ENCODE results near the gene SP5.
"Not testable (repeated sequence)": the region's sequence is repeated elsewhere in the genome, so short reads cannot be mapped to it uniquely, and the experiment has no call there.

The SP5 gene

GRCh38 chr2:170715062-170715931 lies at the start of gene SP5:
SP5 (plus strand) TSS chr2:170715337; CDS start chr2:170715513, 176 bp downstream.
- DNase-seq (ENCODE audit: low read depth) = no peak

DNA sequence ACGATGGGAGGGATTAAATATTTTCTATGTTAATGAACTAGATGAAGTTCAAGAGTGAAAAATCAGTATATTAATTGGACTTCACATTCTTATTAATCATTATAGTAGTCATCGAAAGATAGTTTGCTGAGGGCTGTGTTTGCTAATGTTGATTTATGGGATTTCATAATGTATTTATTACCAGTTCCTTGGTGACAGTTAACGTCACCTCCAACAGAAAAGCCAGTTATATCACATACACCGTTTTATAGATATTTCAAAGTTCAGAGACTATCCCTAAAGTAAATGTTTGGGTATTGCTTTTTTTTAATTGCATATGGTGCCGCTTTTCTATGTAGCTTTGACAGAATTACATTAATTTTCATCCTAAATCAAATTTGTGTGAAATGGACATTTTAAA lies 49.4 kb upstream of the SP5 start:
- no peak for DNase-seq (ENCODE audit: low read depth)

- DNase-seq (ENCODE audit: low read depth) = no peak
These were observed 45.2 kb upstream of the SP5 start for GRCh38 chr2:170669909-170670308.

DNA sequence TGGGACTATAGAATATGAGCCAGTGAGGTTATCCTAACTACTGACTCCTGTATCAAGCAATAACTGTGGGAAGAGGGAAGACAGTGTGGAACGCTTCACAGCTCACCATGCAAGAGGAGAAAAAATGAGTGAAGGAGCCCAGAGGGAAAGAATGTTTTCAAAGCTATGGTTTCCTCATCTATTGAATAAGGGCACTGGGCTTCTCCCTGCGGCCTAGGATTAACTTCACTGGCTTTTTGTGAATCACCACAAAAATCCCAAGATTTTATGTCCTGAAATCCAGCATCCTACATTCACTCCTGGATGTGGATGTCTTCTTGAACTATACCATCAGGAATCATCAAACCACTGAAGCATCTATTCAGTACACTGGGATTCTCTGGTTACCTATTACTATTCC lies 44.5 kb upstream of the SP5 start:
- DNase-seq (ENCODE audit: low read depth) = no peak

DNA sequence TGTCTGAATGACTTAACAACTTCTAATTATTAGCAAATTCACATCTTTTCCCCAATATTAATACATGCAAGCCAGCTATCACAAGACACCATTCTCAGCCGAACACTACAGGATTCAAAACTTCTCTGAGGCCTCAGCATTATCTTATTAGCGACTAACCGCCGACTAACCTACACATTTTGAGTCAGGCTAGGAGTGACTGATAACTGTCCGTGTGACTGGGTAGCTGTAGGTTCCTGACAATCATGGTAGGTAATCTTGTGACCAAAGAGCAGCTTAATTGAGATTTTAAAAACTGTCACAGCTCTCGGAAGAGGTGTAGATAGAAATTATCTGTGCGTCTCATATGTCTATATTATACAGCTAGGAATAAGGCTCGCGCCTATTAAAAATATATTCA lies 44.1 kb upstream of the SP5 start:
- no peak for DNase-seq (ENCODE audit: low read depth)

DNA sequence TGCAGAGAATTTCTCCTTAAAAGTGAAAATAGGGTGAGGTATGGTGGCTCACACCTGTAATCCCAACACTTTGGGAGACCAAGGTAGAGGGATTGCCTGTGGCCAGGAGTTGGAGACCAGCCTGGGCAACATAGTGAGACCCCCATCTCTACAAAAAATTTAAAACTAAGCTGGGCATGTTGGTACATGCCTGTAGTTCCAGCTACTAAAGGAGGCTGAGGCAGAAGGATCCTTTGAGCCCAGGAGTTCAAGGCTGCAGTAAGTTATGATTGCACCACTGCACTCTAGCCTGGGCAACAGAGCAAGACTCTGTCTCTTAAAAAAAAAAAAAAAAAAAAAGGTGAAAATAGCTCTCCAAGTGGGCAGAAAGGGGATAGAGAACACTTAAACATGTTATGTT lies 40.9 kb upstream of the SP5 start:
- DNase-seq (ENCODE audit: low read depth) = not testable (repeated sequence)

- DNase-seq (ENCODE audit: low read depth) = no peak
These were observed 39.4 kb upstream of the SP5 start for GRCh38 chr2:170675701-170676100.

DNA sequence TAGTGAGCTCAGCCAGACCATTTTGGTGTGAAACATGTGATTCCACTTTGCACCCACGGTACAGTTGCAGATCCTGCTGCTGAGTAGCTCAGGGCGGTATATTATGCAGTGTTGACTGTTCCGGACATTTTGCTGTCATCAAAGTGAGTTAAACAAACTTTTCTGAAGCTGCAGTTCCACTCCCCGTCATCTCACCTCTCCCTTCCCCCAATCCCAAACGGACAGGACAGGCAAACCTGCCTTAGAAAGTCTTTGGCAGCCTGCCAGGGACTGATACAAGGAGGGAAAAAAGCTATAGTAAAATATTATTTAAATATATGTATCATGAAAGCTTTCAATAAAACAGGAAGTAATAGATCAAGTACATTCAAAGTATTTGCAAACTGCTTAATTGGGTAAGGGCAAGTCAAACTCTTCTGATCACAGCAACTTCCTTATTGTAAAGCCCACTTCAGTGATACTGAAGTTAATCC lies 35.5 kb upstream of the SP5 start:
- no peak for DNase-seq (ENCODE audit: low read depth)

DNA sequence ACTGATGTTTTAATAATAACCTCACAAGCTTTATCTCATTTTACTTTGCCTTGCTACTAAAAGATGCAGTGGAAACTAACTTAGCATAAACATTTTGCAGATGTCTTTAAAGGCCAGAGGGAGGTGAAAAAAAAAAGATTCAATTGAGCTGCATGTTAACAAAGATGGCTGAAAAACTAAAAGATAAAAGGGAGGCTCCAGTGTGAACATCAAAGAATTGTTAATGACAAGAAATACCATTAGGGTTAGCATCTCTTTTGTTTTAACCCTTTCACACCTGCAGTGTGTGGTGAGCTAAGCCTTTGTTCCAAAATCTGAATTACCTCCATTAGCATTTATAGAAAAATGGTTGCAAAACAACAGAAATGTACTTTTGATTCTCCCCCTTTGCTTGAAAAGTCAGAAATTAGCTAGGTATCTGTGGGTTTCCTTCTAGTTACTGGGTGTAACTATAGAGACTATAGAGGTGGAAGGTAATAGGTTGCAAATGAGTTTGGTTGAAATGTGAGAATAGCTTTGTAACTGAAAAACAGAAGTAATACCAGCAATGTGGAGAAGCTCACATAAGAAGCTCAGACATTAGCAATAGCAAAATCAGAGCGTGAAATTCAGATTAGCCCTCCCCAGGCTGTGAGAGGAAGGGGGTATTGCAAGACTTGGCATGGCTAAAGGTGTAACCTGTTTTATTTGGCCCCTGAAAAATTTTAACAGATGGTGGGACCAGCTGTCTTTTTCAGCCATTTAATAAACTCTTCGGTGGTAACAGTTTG lies 34.8 kb upstream of the SP5 start:
- DNase-seq (ENCODE audit: low read depth) = no peak

GRCh38 chr2:170681311-170681710 lies 33.8 kb upstream of the SP5 start:
- no peak for DNase-seq (ENCODE audit: low read depth)

- no peak for DNase-seq (ENCODE audit: low read depth)
These were observed 29.5 kb upstream of the SP5 start for GRCh38 chr2:170685591-170685990.

DNA sequence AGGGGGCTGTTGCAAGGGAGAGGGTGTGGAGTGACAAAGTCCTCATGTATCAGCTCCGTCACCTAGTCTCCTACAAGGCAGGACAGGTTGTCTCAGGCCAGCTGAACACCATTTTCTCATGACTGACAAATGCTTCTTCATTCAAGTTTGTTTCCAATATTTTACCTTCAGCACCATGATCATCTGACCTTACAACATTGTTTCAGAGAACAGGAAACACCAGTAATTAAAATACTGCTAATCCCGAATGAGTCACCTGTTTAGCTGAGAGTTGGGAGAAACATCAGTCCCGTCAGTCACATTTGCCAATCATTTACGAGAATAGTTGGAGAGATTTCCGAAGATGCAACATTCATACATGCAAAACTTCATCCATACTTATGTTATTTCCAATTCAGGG lies 25.7 kb upstream of the SP5 start:
- no peak for DNase-seq (ENCODE audit: low read depth)

DNA sequence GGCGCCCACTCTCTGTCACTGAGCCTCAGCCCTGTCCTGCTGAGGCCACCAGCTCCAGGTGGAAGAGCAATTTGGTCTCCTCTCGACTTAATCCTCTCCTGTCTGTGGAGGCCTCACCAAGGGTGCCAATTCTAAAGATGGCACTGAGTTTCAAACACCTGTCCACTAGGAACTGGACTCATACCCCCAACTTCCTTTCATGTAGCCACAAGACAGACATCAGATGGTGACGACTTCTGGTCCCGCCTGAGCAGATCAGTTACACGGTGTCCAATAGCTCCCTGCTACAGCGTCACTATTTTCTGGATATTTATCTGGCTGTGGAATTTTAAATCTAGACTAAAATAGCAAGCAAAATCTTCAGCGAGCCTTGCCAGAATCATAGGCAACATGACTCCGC lies 24.5 kb upstream of the SP5 start:
- DNase-seq (ENCODE audit: low read depth) = no peak

DNA sequence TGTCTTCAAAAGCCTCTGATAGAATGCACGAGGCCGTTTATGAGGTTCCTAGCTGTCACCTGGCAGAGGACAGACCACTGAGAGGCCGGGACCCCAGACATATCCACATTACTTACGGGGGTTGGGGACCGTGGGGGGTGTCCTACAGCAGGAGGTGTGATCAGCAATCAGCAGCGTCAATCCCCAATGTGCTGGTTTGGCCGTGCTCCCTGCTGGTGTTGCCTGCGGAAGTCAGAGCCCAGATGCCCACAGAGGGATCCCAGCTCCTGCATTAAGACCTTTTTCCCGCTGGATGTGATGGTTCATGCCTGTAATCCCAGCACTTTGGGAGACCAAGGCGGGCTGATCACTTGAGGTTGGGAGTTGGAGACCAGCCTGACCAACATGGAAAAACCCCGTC lies 20.8 kb upstream of the SP5 start:
- DNase-seq (ENCODE audit: low read depth) = no peak

DNA sequence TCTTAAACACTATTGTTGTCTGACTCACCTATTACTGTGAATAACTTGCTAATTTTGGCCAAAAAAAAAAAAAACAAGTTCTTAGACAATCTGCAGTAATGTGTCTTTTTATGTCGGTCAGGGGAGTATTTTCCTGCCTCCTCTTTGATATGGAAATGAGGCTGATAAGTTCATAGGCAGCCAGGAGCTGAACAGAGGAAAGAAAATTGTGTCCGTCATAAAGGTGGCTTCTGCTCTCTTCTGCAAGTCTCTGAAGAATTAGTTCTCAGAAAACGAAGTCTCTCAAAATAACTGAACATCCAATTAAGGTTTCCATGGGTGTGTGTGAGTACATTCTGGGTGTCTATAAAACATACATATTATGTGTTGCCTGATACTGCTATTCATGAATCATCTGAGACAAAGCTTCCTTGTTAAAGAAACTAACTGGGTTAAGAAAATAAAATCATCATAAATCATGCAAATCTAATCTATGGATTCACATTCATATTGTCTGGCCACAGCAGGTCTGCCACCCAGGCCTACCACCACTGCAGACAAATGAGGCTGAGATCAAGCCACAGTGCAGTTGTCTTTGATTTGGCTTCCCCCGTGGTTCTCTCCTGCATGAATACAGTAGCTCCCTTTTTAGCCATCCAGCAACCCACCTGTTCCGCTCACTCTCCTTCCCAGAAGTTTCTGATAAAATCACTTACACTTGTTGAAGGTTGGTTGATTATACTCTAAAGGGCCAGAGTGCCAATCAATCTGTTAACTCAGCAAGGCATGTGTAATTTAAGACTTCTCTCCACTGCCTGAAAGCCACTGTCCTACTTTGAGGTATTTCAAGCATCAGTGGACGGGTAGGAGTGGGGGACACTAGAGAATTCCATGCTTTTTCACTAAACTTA lies 19.4 kb upstream of the SP5 start:
- no peak for DNase-seq (ENCODE audit: low read depth)

GRCh38 chr2:170696948-170697347 lies 18.2 kb upstream of the SP5 start:
- no peak for DNase-seq (ENCODE audit: low read depth)

DNA sequence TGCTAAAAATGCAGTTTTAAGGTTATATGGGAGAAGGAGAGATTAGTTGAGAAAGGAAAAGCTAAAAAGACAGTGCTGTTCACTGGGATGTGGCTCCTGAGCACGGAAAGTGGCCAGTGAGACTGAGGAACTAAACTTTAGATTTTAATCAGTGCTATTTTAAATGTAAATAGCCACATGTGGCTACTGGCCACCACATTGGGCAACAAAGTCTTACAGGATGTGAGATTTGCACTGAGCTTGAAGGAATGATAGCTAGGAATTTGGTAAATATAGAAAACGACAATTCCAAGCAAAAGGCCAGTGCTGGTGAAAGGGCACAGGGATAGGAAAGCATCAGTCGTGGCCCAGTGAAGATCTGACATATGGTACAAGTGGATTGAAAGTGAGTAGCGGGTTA lies 14.1 kb upstream of the SP5 start:
- no peak for DNase-seq (ENCODE audit: low read depth)

GRCh38 chr2:170703776-170704476 lies 11.2 kb upstream of the SP5 start:
- no peak for DNase-seq (ENCODE audit: low read depth)

DNA sequence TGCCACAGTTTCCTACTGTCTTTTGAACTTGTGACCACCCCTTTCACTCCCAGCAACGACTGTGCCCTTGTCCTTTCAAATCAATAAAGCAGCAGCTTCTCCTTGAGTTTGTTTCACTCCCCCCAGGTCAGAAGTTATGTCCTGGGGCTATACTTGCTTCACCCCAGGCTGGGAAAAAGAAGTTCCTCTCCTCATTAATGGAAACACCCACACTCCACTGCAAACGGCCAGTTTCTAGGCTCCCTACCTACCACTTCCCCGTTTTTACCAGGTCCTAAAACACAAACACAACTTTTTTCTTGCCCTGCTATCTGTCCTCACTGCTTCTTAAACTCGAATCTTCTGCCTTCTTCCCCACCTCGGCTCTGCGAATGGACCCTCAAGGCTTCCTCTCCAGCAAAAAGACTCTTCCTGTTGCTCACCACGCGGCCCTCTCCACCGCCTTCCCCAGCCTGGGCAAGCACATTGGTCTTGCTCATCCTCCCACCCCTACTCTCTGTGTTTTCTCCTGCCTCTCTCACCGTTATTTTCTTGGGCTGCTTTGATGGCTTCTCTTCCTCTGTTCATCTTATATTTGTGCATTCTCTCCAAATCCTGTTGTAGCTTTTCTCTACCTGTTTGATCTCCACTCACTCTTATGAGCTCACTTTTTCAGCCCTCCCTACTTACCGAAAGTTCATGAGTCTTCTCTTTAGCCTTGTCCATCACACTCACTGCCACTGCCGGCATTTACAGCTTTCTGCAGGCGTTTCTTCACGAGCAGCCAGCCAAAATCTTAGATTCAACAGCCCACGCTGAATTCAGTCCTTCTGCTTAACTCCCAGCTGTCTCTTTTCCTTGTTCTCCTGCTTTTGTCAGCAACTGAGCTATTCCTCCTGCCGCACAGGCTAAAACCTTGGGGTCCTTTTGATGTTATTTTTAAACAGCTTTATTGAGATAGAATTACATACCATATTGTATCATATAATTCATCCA lies 7.0 kb upstream of the SP5 start:
- no peak for DNase-seq (ENCODE audit: low read depth)

- no peak for DNase-seq (ENCODE audit: low read depth)
These were observed 4.5 kb upstream of the SP5 start for GRCh38 chr2:170710609-170710979.

Measured in stimulated activated CD8-positive, alpha-beta memory T cell treated with anti-CD3 and anti-CD28 coated beads, Interleukin-12 subunit alpha, Interleukin-12 subunit beta, amount 100 ng/mL, for 4 hours (primary cell).